SJSA1 (cell line): ENCODE results near the gene GPR152. TPM values are rescaled to one million over a fixed set of nuclear protein-coding genes. Genes with fewer than 3 reads are reported as not detected.
A peak's percentile ranks its signal among the peaks of the same experiment; 100 is the strongest.

ENCODE experiments used
- DNase-seq, 2 experiments: peaks; one replicate each; pipeline ENCODE4 v3.0.0-alpha.2; 2015 to 2020; ENCODE audit warnings: low spot score in 2 of 2, low read depth in 1 of 2
- H3K27ac ChIP-seq: fragments of 250-450 bp; sonication (Bioruptor Pico); 2 replicates; pipeline ENCODE4 v1.5.1; 2020; ENCODE audit warnings: mild to moderate bottlenecking, moderate library complexity
- H3K27me3 ChIP-seq: fragments of 250-450 bp; sonication (Bioruptor Pico); replicated peaks from 2 replicates; pipeline ENCODE4 v1.5.1; 2020; ENCODE audit warnings: mild to moderate bottlenecking, moderate library complexity
- H3K36me3 ChIP-seq: fragments of 250-450 bp; sonication (Bioruptor Pico); 2 replicates; pipeline ENCODE4 v1.5.1; 2020; ENCODE audit warnings: mild to moderate bottlenecking
- H3K4me1 ChIP-seq: fragments of 250-450 bp; sonication (Bioruptor Pico); replicated peaks from 2 replicates; pipeline ENCODE4 v1.6.1; 2021; ENCODE audit warnings: mild to moderate bottlenecking
- H3K4me3 ChIP-seq: fragments of 250-450 bp; sonication (Bioruptor Pico); 2 replicates; pipeline ENCODE4 v1.5.1; 2020; ENCODE audit warnings: mild to moderate bottlenecking
- H3K9me3 ChIP-seq: fragments of 250-450 bp; sonication (Bioruptor Pico); replicated peaks from 2 replicates; pipeline ENCODE4 v1.5.1; 2020; ENCODE audit warnings: mild to moderate bottlenecking
- total RNA-seq: library from RNA; depleted of rRNA; stranded (reverse); fragments of >200 nt; shearing (Covaris generic); gene quantifications from 2 replicates; pipeline ENCODE4 v1.2.3, GENCODE V29; 2014; rRNA removed

The GPR152 gene
- not detected in 2 replicates for total RNA-seq

- Histone ChIP-seq H3K36me3 (no peaks in the 10 kb centered on the region), H3K27ac (no peak within 1 kb of the TSS), H3K27me3 (no peaks in the 10 kb centered on the region; the same call in 1 of the 2 replicates), H3K4me3 (no peak within 1 kb of the TSS), H3K9me3 (no peaks in the 10 kb centered on the region; the same call in 1 of the 2 replicates), H3K4me1 (peaks cover 7% of the 10 kb centered on the region)
- no peak for DNase-seq
Measured at GRCh38 chr11:67452141-67452952, at the start of gene GPR152. GPR152 (minus strand) TSS chr11:67452729; CDS start chr11:67452724, 5 bp downstream.

- H3K36me3 ChIP-seq: peaks cover 14% of the 10 kb centered on the region
- H3K9me3 ChIP-seq: no peaks in the 10 kb centered on the region
- peaks cover 21% of the 10 kb centered on the region for H3K4me1 ChIP-seq
- no peaks in the 10 kb centered on the region for H3K27me3 ChIP-seq
- no peak overlapping the region for H3K4me3 ChIP-seq
- H3K27ac ChIP-seq: no peak overlapping the region
- peak in 1 of 2 experiments; percentile 50 for DNase-seq
Measured at GRCh38 chr11:67501854-67502253, 49.3 kb upstream of the GPR152 start.

GRCh38 chr11:67500831-67501715 is 48.5 kb upstream of the GPR152 start:
- Histone ChIP-seq H3K27me3 (no peaks in the 10 kb centered on the region), H3K36me3 (peaks cover 6% of the 10 kb centered on the region), H3K27ac (no peak overlapping the region), H3K4me3 (no peak overlapping the region), H3K4me1 (peaks cover 13% of the 10 kb centered on the region), H3K9me3 (no peaks in the 10 kb centered on the region)
- peak in 1 of 2 experiments; percentile 45 for DNase-seq

GRCh38 chr11:67500484-67500821 is 47.9 kb upstream of the GPR152 start:
- H3K4me1 ChIP-seq: peaks cover 7% of the 10 kb centered on the region
- no peaks in the 10 kb centered on the region for H3K9me3 ChIP-seq
- H3K27ac ChIP-seq: no peak overlapping the region
- DNase-seq: no peak
- H3K4me3 ChIP-seq: no peak overlapping the region
- no peaks in the 10 kb centered on the region for H3K27me3 ChIP-seq
- H3K36me3 ChIP-seq: peaks cover under 1% of the 10 kb centered on the region; the same call in 1 of the 2 replicates

- no peaks in the 10 kb centered on the region for H3K9me3 ChIP-seq
- H3K36me3 ChIP-seq: no peaks in the 10 kb centered on the region; the same call in 1 of the 2 replicates
- H3K27me3 ChIP-seq: no peaks in the 10 kb centered on the region
- peak in 1 of 2 experiments; percentile 54 for DNase-seq
- H3K4me1 ChIP-seq: peaks cover 5% of the 10 kb centered on the region; the same call in 1 of the 2 replicates
- no peak overlapping the region for H3K4me3 ChIP-seq
- no peak overlapping the region for H3K27ac ChIP-seq
Measured at GRCh38 chr11:67499808-67500483, 47.4 kb upstream of the GPR152 start.

- Histone ChIP-seq H3K27ac (no peak overlapping the region), H3K27me3 (no peaks in the 10 kb centered on the region), H3K36me3 (peaks cover 2% of the 10 kb centered on the region; the same call in 1 of the 2 replicates), H3K4me1 (no peaks in the 10 kb centered on the region; the same call in 1 of the 2 replicates), H3K4me3 (no peak overlapping the region), H3K9me3 (no peaks in the 10 kb centered on the region)
- no peak for DNase-seq
Measured at GRCh38 chr11:67498544-67498972, 46.0 kb upstream of the GPR152 start.

- peaks cover 7% of the 10 kb centered on the region for H3K36me3 ChIP-seq
- DNase-seq: peak in 1 of 2 experiments; percentile 53
Measured at GRCh38 chr11:67497656-67498291, 45.2 kb upstream of the GPR152 start.

GRCh38 chr11:67496113-67496512 is 43.6 kb upstream of the GPR152 start:
- no peaks in the 10 kb centered on the region for H3K27me3 ChIP-seq
- H3K36me3 ChIP-seq: peaks cover 22% of the 10 kb centered on the region
- no peaks in the 10 kb centered on the region for H3K9me3 ChIP-seq
- no peaks in the 10 kb centered on the region for H3K4me1 ChIP-seq
- H3K4me3 ChIP-seq: no peak overlapping the region
- no peak overlapping the region for H3K27ac ChIP-seq
- peak in 1 of 2 experiments; percentile 51 for DNase-seq

More at GRCh38 chr11:67497656-67498291, 45.2 kb upstream of the GPR152 start:
- Histone ChIP-seq H3K27me3 (no peaks in the 10 kb centered on the region), H3K4me3 (no peak overlapping the region), H3K27ac (no peak overlapping the region), H3K9me3 (no peaks in the 10 kb centered on the region), H3K4me1 (no peaks in the 10 kb centered on the region)

- Histone ChIP-seq H3K27ac (no peak overlapping the region), H3K27me3 (no peaks in the 10 kb centered on the region), H3K36me3 (peaks cover 29% of the 10 kb centered on the region), H3K4me1 (no peaks in the 10 kb centered on the region), H3K4me3 (no peak overlapping the region), H3K9me3 (no peaks in the 10 kb centered on the region)
- DNase-seq: peak in 1 of 2 experiments; percentile 50
Measured at GRCh38 chr11:67495234-67496005, 42.9 kb upstream of the GPR152 start.

GRCh38 chr11:67494371-67495233 is 42.1 kb upstream of the GPR152 start:
- H3K27me3 ChIP-seq: no peaks in the 10 kb centered on the region
- H3K9me3 ChIP-seq: no peaks in the 10 kb centered on the region
- H3K4me3 ChIP-seq: no peak overlapping the region
- H3K36me3 ChIP-seq: peaks cover 37% of the 10 kb centered on the region
- no peaks in the 10 kb centered on the region for H3K4me1 ChIP-seq
- H3K27ac ChIP-seq: no peak overlapping the region
- DNase-seq: peak in 1 of 2 experiments; percentile 59

- Histone ChIP-seq H3K4me3 (no peak overlapping the region), H3K4me1 (no peaks in the 10 kb centered on the region), H3K36me3 (peaks cover 45% of the 10 kb centered on the region), H3K27ac (no peak overlapping the region), H3K9me3 (no peaks in the 10 kb centered on the region), H3K27me3 (no peaks in the 10 kb centered on the region)
- no peak for DNase-seq
Measured at GRCh38 chr11:67493548-67494370, 41.2 kb upstream of the GPR152 start.
